Endothelial cell of umbilical vein (primary cell): Measurements from ENCODE around the gene GPR32. TPM values are rescaled to one million over a fixed set of nuclear protein-coding genes. Genes with fewer than 3 reads are reported as not detected.

ENCODE experiments used
- BruUV-seq: library from RNA; stranded (reverse); fragments of 400-500 nt; replicated peaks from 2 replicates; lab custom pipeline; 2021; lab: Mats Ljungman, UMichigan
- CTCF ChIA-PET: fragments of 300-600, 350-600 bp; sonication (Branson Sonifier 250); formaldehyde crosslinking; loops from one replicate; lab custom pipeline; 2021; ENCODE audit warnings: antibody characterized with exemption, inconsistent platforms; lab: Charles Lee
- POLR2A ChIA-PET: fragments of 300-600, 350-600 bp; sonication (Branson Sonifier 250); formaldehyde crosslinking; loops from one replicate; lab custom pipeline; 2021; ENCODE audit warnings: antibody characterized with exemption, inconsistent platforms; lab: Charles Lee
- DNase-seq: peaks from one replicate; pipeline ENCODE4 v3.0.0-alpha.2; 2011; ENCODE audit warnings: low read depth, low spot score
- FAIRE-seq: peaks from 2 replicates; lab custom pipeline; 2011; peaks lifted over from hg19 to GRCh38; lab: Jason Lieb, UNC
- H2AFZ ChIP-seq: 2 replicates; pipeline ENCODE4 v1.6.0; 2012; ENCODE audit warnings: low read depth, low read length, control low read depth, inconsistent platforms
- H3K27ac ChIP-seq: 2 replicates; pipeline ENCODE4 v1.5.1; 2011; ENCODE audit warnings: low read depth, mild to moderate bottlenecking, control low read depth, low read length, moderate library complexity; ENCODE audit not compliant: insufficient read depth
- H3K27me3 ChIP-seq, 2 experiments: 2 replicates each; pipeline versions ENCODE4 v1.6.0 to v1.6.1; 2011; ENCODE audit warnings: low read length in 2 of 2, mixed read lengths in 1 of 2; ENCODE audit not compliant: control insufficient read depth in 2 of 2, insufficient read depth in 2 of 2
- H3K36me3 ChIP-seq, 2 experiments: 2 replicates in 1 of 2; 3 replicates in 1 of 2; pipeline ENCODE4 v1.5.1; 2011; ENCODE audit warnings: low read length in 2 of 2, mild to moderate bottlenecking in 1 of 2, moderate library complexity in 1 of 2; ENCODE audit not compliant: control insufficient read depth in 2 of 2, insufficient read depth in 2 of 2; ENCODE audit errors: extremely low read depth in 1 of 2
- H3K4me1 ChIP-seq: 3 replicates; pipeline ENCODE4 v1.5.1; 2011; ENCODE audit warnings: mild to moderate bottlenecking, low read length; ENCODE audit not compliant: control insufficient read depth, insufficient read depth; ENCODE audit errors: extremely low read depth
- H3K4me2 ChIP-seq: 2 replicates; pipeline ENCODE4 v1.6.1; 2011; ENCODE audit warnings: low read length, control low read depth, mixed read lengths; ENCODE audit not compliant: insufficient read depth
- H3K4me3 ChIP-seq, 3 experiments: fragments of 200-600 bp in 1 of 3; sonication (generic), shearing (Covaris generic) in 1 of 3; replicated peaks in 1 of 3; 2 replicates each; pipeline ENCODE4 v1.5.1; 2011 to 2016; ENCODE audit warnings: control low read depth in 3 of 3, low read length in 3 of 3, mild to moderate bottlenecking in 2 of 3, inconsistent platforms in 1 of 3, low read depth in 1 of 3, moderate library complexity in 1 of 3; ENCODE audit not compliant: insufficient read depth in 1 of 3
- H3K79me2 ChIP-seq: 2 replicates; pipeline ENCODE4 v1.6.0; 2012; ENCODE audit warnings: low read length, inconsistent platforms; ENCODE audit not compliant: control insufficient read depth, insufficient read depth
- H3K9ac ChIP-seq: replicated peaks from 2 replicates; pipeline ENCODE3; 2011; ENCODE audit warnings: low read length, control low read depth; ENCODE audit not compliant: insufficient read depth; ENCODE audit errors: extremely low read depth
- H3K9me1 ChIP-seq: replicated peaks from 3 replicates; pipeline ENCODE4 v1.6.0; 2011; ENCODE audit warnings: mild to moderate bottlenecking, low read length; ENCODE audit not compliant: control insufficient read depth, insufficient read depth; ENCODE audit errors: extremely low read depth
- H3K9me3 ChIP-seq: replicated peaks from 2 replicates; pipeline ENCODE4 v1.5.1; 2012; ENCODE audit warnings: low read length, inconsistent platforms; ENCODE audit not compliant: control insufficient read depth, insufficient read depth
- H4K20me1 ChIP-seq: replicated peaks from 2 replicates; pipeline ENCODE3; 2011; ENCODE audit warnings: mild to moderate bottlenecking, low read length; ENCODE audit not compliant: control insufficient read depth, insufficient read depth; ENCODE audit errors: extremely low read depth
- EZH2 ChIP-seq: IDR thresholded peaks from 2 replicates; pipeline ENCODE4 v1.6.1; 2012; ENCODE audit warnings: borderline replicate concordance, low read depth, mild to moderate bottlenecking, moderate library complexity, low read length, inconsistent platforms; ENCODE audit not compliant: severe bottlenecking
- FOS ChIP-seq: IDR thresholded peaks from 2 replicates; pipeline ENCODE4 v1.6.1; 2011; ENCODE audit warnings: mild to moderate bottlenecking, low read length, moderate library complexity, borderline replicate concordance; ENCODE audit not compliant: insufficient read depth
- GATA2 ChIP-seq: IDR thresholded peaks from 2 replicates; pipeline ENCODE4 v1.7.0; 2011; ENCODE audit warnings: low read depth, mild to moderate bottlenecking, moderate library complexity, mixed read lengths, low read length; ENCODE audit not compliant: insufficient read length, insufficient read depth
- JUN ChIP-seq: IDR thresholded peaks from 2 replicates; pipeline ENCODE4 v1.6.1; 2011; ENCODE audit warnings: borderline replicate concordance, low read depth; ENCODE audit not compliant: insufficient read length, insufficient read depth
- MYC ChIP-seq: IDR thresholded peaks from one replicate; pipeline ENCODE4 v1.6.1; 2011; ENCODE audit warnings: mild to moderate bottlenecking, low read depth, low read length
- POLR2A ChIP-seq: IDR thresholded peaks from 2 replicates; pipeline ENCODE4 v1.6.1; 2012; ENCODE audit warnings: low read depth, mild to moderate bottlenecking, control low read depth, low read length
- POLR2AphosphoS5 ChIP-seq: IDR thresholded peaks from 2 replicates; pipeline ENCODE4 v1.6.1; 2012; ENCODE audit warnings: low read depth, mild to moderate bottlenecking, control low read depth, low read length, moderate library complexity; ENCODE audit not compliant: insufficient read depth
- dilution Hi-C: fragments of 300-500 bp; cut with MboI; formaldehyde crosslinking; loops from one replicate; pipeline ENCODE4 v1.15.0; 2019; ENCODE audit warnings: low sequenced_read_pairs; ENCODE audit not compliant: extremely low pct_ligation_motif_present
- intact Hi-C: fragments of 100-400 bp; cut with micrococcal nuclease; formaldehyde crosslinking; loops from one replicate; pipeline ENCODE4 v1.10.0; 2022
- polyA plus RNA-seq, 4 experiments: library from polyadenylated mRNA; depleted of rRNA in 3 of 4; stranded (reverse) in 3 of 4; unstranded in 1 of 4; fragments of >200 nt; gene quantifications; 2 replicates each; pipeline versions ENCODE4 v1.2.1 to v1.2.3, GENCODE V29; 2011 to 2012; ENCODE audit warnings: missing spikeins in 1 of 4
- total RNA-seq: library from RNA; stranded (reverse); gene quantifications from 2 replicates; pipeline ENCODE4 v1.2.3, GENCODE V29; 2021
- TF ChIP-seq, protein P1 (sequence below), 2 donors: IDR thresholded peaks; 1 replicate in 1 of 2; 2 replicates in 1 of 2; pipeline ENCODE4 v1.5.1; 2011; ENCODE audit warnings: low read length in 2 of 2, mild to moderate bottlenecking in 2 of 2, moderate library complexity in 2 of 2, control low read depth in 1 of 2, inconsistent platforms in 1 of 2, low read depth in 1 of 2; ENCODE audit not compliant: insufficient read depth in 1 of 2; ENCODE audit errors: extremely low read depth in 1 of 2
- TF ChIP-seq, protein P2 (sequence below): IDR thresholded peaks from 2 replicates; pipeline ENCODE4 v1.6.1; 2011; ENCODE audit not compliant: insufficient read depth, insufficient read length

The GPR32 gene
- total and polyA plus RNA-seq, 2 donors (not counting 3 experiments of a cell fraction or from before 2014, with no cell fraction given) = not detected

DNA sequence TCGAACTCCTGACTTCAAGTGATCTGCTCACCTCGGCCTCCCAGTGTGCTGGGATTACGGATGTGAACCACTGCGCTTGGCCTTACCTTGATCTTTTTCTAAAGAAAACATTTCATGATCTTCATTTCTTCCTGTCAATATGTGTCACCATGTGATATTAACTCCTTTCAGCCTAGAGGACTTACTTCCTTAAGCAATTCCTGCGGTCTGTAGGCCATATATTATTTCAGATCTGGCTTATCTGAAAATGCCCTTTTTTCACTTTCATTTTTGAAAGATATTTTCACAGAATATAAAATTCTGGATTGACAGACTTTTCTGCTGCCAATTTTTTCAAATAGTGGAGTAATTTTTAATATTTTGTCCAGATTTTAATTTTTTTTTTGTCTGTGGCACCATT, 2.0 kb upstream of the GPR32 start:
- no peaks in the 10 kb centered on the region for H4K20me1 ChIP-seq
- BruUV-seq = no TSS peak
- no peaks in the 10 kb centered on the region for H3K9me3 ChIP-seq
- H3K9me1 ChIP-seq = no peaks in the 10 kb centered on the region
- CTCF ChIA-PET = no interaction called here
- FAIRE-seq (no peak), DNase-seq (no peak)
- H3K4me2 ChIP-seq = no peak overlapping the region
- H3K27ac ChIP-seq = no peak overlapping the region
- no peaks in the 10 kb centered on the region for H3K27me3 ChIP-seq
- H3K9ac ChIP-seq = no peak overlapping the region
- TF ChIP-seq, protein P1, sequence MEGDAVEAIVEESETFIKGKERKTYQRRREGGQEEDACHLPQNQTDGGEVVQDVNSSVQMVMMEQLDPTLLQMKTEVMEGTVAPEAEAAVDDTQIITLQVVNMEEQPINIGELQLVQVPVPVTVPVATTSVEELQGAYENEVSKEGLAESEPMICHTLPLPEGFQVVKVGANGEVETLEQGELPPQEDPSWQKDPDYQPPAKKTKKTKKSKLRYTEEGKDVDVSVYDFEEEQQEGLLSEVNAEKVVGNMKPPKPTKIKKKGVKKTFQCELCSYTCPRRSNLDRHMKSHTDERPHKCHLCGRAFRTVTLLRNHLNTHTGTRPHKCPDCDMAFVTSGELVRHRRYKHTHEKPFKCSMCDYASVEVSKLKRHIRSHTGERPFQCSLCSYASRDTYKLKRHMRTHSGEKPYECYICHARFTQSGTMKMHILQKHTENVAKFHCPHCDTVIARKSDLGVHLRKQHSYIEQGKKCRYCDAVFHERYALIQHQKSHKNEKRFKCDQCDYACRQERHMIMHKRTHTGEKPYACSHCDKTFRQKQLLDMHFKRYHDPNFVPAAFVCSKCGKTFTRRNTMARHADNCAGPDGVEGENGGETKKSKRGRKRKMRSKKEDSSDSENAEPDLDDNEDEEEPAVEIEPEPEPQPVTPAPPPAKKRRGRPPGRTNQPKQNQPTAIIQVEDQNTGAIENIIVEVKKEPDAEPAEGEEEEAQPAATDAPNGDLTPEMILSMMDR (IDR thresholded peaks at IDR 0.05; ENCODE audit: extremely low read depth in 1 of 2, insufficient read depth in 1 of 2, low read depth in 1 of 2, low read length in 2 of 2) = no peak
- no peak for TF ChIP-seq MYC
- TF ChIP-seq POLR2AphosphoS5 = no peak
- TF ChIP-seq, protein P2, sequence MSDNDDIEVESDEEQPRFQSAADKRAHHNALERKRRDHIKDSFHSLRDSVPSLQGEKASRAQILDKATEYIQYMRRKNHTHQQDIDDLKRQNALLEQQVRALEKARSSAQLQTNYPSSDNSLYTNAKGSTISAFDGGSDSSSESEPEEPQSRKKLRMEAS = no peak
- no peak for TF ChIP-seq POLR2A
- TF ChIP-seq JUN = no peak
- dilution Hi-C loops (no loop called here), intact Hi-C loops (no loop called here)
- no peaks in the 10 kb centered on the region for H3K4me1 ChIP-seq
- no peaks in the 10 kb centered on the region for H3K79me2 ChIP-seq
- H2AFZ ChIP-seq = no peak overlapping the region
- POLR2A ChIA-PET = no interaction called here
- H3K4me3 ChIP-seq = no peak overlapping the region
- H3K36me3 ChIP-seq = no peaks in the 10 kb centered on the region

DNA sequence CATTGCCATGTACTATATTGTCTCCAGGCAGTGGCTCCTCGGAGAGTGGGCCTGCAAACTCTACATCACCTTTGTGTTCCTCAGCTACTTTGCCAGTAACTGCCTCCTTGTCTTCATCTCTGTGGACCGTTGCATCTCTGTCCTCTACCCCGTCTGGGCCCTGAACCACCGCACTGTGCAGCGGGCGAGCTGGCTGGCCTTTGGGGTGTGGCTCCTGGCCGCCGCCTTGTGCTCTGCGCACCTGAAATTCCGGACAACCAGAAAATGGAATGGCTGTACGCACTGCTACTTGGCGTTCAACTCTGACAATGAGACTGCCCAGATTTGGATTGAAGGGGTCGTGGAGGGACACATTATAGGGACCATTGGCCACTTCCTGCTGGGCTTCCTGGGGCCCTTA, 624 bp downstream of the GPR32 start:
- ChIA-PET POLR2A (no interaction called here), CTCF (interaction anchor here (1.0 to 1.2 kb wide), 3 partner anchors 13 to 50 kb away, joined by 3 to 9 read pairs (median 3); no protein-coding TSS in a partner anchor)
- FAIRE-seq (no peak), DNase-seq (no peak)
- Histone ChIP-seq H3K4me2 (no peak overlapping the region), H3K9me3 (no peaks in the 10 kb centered on the region), H3K27ac (no peak overlapping the region), H3K4me3 (no peak overlapping the region), H2AFZ (no peak overlapping the region), H3K36me3 (no peaks in the 10 kb centered on the region), H4K20me1 (no peaks in the 10 kb centered on the region), H3K79me2 (no peaks in the 10 kb centered on the region), H3K9me1 (no peaks in the 10 kb centered on the region), H3K9ac (no peak overlapping the region), H3K27me3 (no peaks in the 10 kb centered on the region), H3K4me1 (no peaks in the 10 kb centered on the region)
- TF ChIP-seq FOS (no peak), JUN (no peak), EZH2 (no peak), GATA2 (no peak)
- TF ChIP-seq, protein P2 = no peak
- BruUV-seq = no TSS peak
- intact Hi-C loops = no loop called here
- dilution Hi-C loops = no loop called here
